NCI-H2107 treated with DMSO at 0.1 percent for 48 hours (cell line): Measurements from ENCODE around the gene RNF7.
A peak's percentile ranks its signal among the peaks of the same experiment; 100 is the strongest.
"Not testable (repeated sequence)": the region's sequence is repeated elsewhere in the genome, so short reads cannot be mapped to it uniquely, and the experiment has no call there.

Source experiments
- DNase-seq: peaks from one replicate; lab custom pipeline; 2025; ENCODE audit not compliant: unreplicated experiment; lab: John Stamatoyannopoulos, UW

Gene RNF7

GRCh38 chr3:141735176-141735575 lies 2.9 kb upstream of the RNF7 start:
- no peak for DNase-seq

DNA sequence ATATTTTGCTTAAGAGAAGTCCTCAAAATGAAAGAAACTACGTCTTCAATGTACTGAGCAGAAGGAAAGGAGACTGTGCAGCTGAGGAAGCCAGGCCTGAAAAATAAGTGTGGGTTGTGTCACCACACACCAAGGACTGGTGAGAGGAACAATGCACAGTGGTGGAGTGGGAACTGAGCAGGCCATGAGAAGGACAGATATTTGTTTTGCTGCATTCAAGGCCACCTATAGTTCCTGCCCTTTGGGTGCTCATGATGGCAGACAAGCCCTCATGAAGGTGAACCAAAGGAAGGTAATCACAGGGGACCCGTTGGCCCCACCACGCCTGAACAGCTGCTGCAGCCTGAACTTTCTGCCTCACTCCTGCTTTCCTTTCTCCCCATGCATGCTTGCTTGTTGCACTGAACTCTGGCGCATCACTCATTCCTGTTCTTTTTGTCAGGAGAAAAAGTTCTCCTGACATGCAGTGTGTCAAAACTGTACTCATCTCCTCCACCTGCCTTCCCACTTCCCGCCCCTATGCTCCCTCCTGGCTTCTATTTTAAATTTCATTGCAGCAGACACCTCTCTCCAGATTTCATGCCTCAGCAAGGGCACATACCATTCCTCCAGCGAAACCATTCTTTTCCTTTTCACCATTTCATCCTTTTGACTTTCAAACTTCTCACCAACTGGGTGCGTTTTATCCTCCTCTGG lies 2.2 kb upstream of the RNF7 start:
- no peak for DNase-seq

DNA sequence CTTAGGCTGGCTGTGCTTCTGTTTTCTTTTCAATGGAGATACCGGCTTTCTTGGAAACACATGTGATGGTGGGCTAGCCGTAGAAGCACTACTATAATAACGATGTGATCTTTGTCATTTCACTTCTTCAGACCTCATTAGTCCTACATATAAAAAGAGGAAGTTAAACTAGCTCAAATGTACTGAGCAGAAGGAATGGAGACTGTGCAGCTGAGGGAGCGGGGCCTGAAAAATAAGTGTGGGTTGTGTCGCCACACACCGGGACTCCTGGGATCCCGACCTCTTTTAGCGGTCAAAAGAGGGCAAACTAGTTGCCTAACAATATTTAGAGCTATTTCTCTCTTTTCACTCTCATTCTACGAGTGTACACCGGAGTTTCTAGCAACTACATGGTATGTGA lies 1.0 kb upstream of the RNF7 start:
- DNase-seq, result no peak

GRCh38 chr3:141737678-141738021 lies 448 bp upstream of the RNF7 start:
- DNase-seq, result no peak

DNA sequence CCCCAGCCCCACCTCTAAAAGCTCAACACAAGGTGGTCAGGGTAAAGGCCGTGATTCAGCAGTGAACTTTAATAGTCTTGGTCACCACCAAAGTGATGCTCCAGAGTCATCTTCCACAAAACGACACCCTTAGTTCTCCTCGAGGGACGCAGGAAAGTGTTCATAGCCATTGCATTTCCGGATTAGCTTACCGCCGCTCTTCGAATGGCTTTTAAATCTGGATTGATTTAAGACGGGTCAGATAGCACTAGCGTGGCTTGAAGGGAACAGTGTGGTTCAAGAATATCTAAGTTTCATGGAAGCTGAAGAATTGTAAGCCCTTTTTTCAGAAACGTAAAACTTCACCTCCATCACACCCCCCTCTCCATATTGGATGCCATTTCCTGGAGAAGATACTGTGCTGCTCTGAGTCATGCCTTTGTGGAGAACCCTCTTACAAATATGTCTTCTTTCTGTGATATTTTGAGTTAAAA lies 829 bp downstream of the RNF7 start:
- DNase-seq, result peak; percentile 39

- no peak for DNase-seq
These were observed 1.6 kb downstream of the RNF7 start for GRCh38 chr3:141739731-141740130.

DNA sequence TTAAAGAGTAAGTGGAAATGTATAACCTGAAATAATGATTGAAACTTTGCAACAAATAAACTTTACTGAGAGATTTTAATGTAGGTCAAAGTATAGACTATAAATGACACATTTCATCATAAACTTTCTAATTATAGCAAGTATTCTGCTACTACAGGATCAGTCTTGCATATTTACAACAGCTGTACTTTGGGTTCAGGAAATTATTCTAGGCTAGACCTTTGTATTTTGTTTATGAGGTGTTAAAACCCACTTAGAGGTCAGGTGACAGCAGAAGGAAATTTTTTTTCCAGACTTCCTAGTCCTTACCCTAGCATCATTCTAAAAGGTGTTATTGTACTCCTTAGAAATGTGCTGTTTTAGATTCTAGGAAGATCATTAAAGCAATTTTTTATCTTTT lies 2.3 kb downstream of the RNF7 start:
- DNase-seq, result peak; percentile 69

DNA sequence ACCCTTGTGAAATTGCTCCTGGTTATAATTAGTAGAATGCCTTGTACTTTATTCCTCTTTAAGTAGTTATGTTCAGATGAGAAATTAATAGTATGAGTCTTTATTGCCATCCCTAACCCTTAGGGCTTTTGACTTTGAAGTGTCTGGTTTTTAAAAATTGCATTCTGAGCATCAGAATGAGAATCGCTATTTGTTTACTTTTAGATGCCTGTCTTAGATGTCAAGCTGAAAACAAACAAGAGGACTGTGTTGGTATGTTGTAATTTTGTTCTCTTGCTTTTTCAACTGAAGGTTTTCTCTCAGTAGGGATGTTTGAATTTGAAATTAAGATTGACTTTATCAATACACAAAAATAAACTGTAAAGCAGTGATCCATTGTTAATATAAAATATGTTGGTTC lies 5.2 kb downstream of the RNF7 start:
- DNase-seq, result no peak

GRCh38 chr3:141746962-141747361 lies 8.9 kb downstream of the RNF7 start:
- peak; percentile 22 for DNase-seq

GRCh38 chr3:141753399-141753798 lies 15.3 kb downstream of the RNF7 start:
- DNase-seq, result no peak

- DNase-seq, result no peak
These were observed 15.9 kb downstream of the RNF7 start for GRCh38 chr3:141754032-141754431.

- DNase-seq, result not testable (repeated sequence)
These were observed 24.5 kb downstream of the RNF7 start for GRCh38 chr3:141762552-141762951.

GRCh38 chr3:141763088-141763750 lies 25.1 kb downstream of the RNF7 start, which contains the start of gene GRK7:
Gene GRK7, plus strand, starts transcription at chr3:141763408. Its CDS starts 14,877 bp downstream, at chr3:141778285.
- no peak for DNase-seq

DNA sequence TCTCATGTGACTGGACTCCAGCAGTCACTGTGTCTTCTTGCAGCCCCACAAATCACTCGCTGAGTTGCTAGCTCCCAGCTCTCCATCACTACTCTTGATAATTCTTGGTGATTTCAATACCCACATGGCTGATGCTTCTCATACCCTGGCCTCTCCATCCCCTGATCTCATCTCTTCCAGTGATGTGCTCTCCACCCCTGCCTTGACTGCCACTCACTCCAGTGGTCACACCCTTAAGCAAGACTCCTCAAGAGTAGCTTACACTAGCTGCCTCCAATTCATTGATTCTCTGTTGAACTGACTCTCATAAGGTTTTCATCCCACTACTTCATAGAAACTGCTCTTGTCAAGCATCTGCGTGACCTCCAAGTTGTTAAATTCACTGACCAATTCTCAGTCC lies 25.9 kb downstream of the RNF7 start:
- DNase-seq, result no peak

- no peak for DNase-seq
These were observed 26.4 kb downstream of the RNF7 start for GRCh38 chr3:141764465-141764864.

DNA sequence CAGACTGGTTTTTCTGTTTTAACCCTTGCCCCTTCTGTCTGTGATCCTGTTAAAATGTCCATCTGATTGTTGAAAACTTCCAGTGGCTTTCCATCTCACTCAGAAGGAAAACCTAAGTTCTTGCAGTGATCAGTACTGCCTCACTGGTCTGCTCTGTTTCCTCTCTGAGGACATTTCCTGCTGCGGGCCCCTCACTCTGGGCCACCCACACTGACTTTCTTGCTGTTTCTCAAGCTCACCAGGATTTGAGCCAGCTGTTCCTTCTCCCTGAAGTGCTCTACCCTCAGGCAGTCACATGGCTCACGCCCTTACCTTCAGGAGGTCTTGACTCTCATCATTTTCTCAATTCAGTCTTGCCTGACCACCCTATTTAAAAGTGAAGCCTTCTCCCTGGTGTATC lies 26.9 kb downstream of the RNF7 start:
- no peak for DNase-seq

GRCh38 chr3:141767066-141767465 lies 29.0 kb downstream of the RNF7 start:
- DNase-seq, result no peak

- no peak for DNase-seq
These were observed 31.3 kb downstream of the RNF7 start for GRCh38 chr3:141769221-141769894.

DNA sequence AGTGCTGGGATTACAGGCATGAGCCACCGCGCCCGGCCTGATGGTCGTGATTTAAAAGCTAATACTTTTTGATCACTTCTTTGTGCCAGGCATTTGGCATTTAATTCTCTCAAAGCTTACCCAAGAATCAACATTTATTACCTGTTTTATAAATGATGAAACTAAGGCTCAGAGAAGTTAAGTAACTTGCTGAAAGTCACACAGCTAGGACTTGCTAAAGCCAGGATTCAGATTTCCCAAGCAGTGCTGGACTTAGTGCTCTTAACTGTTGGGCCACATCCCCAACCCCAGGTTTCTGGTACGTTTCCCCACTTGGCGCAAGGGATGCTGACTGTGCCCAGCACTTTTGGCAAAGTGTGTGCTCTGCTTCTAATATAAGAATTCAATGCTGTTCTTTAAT lies 35.6 kb downstream of the RNF7 start:
- no peak for DNase-seq

DNA sequence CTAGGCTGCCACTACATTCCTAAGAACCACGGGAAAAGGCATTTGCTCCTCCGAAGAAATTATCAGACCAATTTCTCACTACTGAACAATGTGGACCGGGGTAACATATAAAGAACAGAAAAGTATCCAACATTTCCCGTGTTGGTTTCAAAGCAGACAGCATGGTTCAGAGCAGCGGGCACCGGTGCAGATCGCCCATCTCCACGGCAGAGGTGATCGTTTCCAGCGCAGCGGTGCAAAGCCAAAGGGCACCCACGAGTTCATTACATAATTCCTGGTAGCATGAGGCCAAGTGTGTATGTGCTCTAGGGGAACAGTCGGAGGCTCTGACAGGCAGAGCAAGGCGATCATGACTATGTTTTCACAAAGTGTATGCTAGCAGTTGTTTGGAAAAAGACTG lies 38.3 kb downstream of the RNF7 start:
- DNase-seq, result no peak

- no peak for DNase-seq
These were observed 38.8 kb downstream of the RNF7 start for GRCh38 chr3:141776885-141777284.
